MCF 10A (cell line): ENCODE data around the gene BTG2. TPM values are rescaled to one million over a fixed set of nuclear protein-coding genes. Genes with fewer than 3 reads are reported as not detected.

Experiments used
- BruUV-seq: library from RNA; stranded (reverse); fragments of 400-500 nt; replicated peaks from 2 replicates; lab custom pipeline; 2021; lab: Mats Ljungman, UMichigan
- CTCF ChIA-PET: fragments of 300-600 bp; sonication (Branson Sonifier 250); formaldehyde crosslinking; extraction: SDS; loops from one replicate; lab custom pipeline; 2021; ENCODE audit warnings: antibody characterized with exemption, inconsistent platforms; lab: Yijun Ruan, JAX
- POLR2A ChIA-PET: fragments of 300-600, 350-650 bp; sonication (Branson Sonifier 250); formaldehyde crosslinking; extraction: SDS; loops from one replicate; lab custom pipeline; 2020; ENCODE audit warnings: antibody characterized with exemption, inconsistent platforms; lab: Yijun Ruan, JAX
- DNase-seq: peaks from one replicate; pipeline ENCODE4 v3.0.0-alpha.2; 2018; ENCODE audit not compliant: unreplicated experiment
- H3K27ac Mint-ChIP-seq: one replicate; pipeline ENCODE4 v1.8.0; 2022; ENCODE audit warnings: mild to moderate bottlenecking, low read depth, mixed read lengths; ENCODE audit not compliant: unreplicated experiment
- H3K27me3 Mint-ChIP-seq: one replicate; pipeline ENCODE4 v1.8.0; 2022; ENCODE audit warnings: mixed read lengths; ENCODE audit not compliant: insufficient read depth, unreplicated experiment
- H3K36me3 Mint-ChIP-seq: one replicate; pipeline ENCODE4 v1.8.0; 2022; ENCODE audit warnings: mild to moderate bottlenecking, moderate library complexity, mixed read lengths; ENCODE audit not compliant: insufficient read depth, unreplicated experiment
- H3K4me1 Mint-ChIP-seq: one replicate; pipeline ENCODE4 v1.8.0; 2022; ENCODE audit warnings: mixed read lengths; ENCODE audit not compliant: insufficient read depth, unreplicated experiment
- H3K4me3 Mint-ChIP-seq: one replicate; pipeline ENCODE4 v1.8.0; 2022; ENCODE audit warnings: mild to moderate bottlenecking, moderate library complexity, mixed read lengths; ENCODE audit not compliant: unreplicated experiment
- H3K9me3 Mint-ChIP-seq: one replicate; pipeline ENCODE4 v1.8.0; 2022; ENCODE audit warnings: mixed read lengths; ENCODE audit not compliant: unreplicated experiment
- CTCF ChIP-seq: fragments of 200-600 bp; IDR thresholded peaks from one replicate; pipeline ENCODE4 v1.8.0; 2022; ENCODE audit warnings: antibody characterized with exemption, mild to moderate bottlenecking; ENCODE audit not compliant: unreplicated experiment
- intact Hi-C: fragments of 100-400 bp; cut with micrococcal nuclease; formaldehyde crosslinking; loops from 2 replicates; pipeline ENCODE4 v1.14.1; 2022
- total RNA-seq: library from RNA; stranded (reverse); gene quantifications from 2 replicates; pipeline ENCODE4 v1.2.3, GENCODE V29; 2022

The BTG2 gene
- total RNA-seq, 1 experiment from 2014 or later, result 44.4 TPM

GRCh38 chr1:203346769-203347102 lies 41.4 kb downstream of the BTG2 start:
- H3K27ac Mint-ChIP-seq, result no peak overlapping the region
- intact Hi-C loops, result no loop called here
- no peaks in the 10 kb centered on the region for H3K4me1 Mint-ChIP-seq
- BruUV-seq, result no TSS peak
- H3K4me3 Mint-ChIP-seq, result no peak overlapping the region
- H3K36me3 Mint-ChIP-seq, result no peaks in the 10 kb centered on the region
- peaks cover 94% of the 10 kb centered on the region for H3K27me3 Mint-ChIP-seq
- TF ChIP-seq CTCF, result no peak
- ChIA-PET POLR2A (interaction anchor here (0.6 to 1.1 kb wide), 2 partner anchors 41 to 280 kb away, joined by 4 to 5 read pairs; partner anchors contain the start of gene ATP2B4), CTCF (interaction anchor here (0.6 to 20.2 kb wide), 13 partner anchors 9 to 356 kb away, joined by 3 to 981 read pairs (median 3); partner anchors contain the start of genes FMOD, OPTC and PRELP)
- no peak for DNase-seq
- H3K9me3 Mint-ChIP-seq, result no peaks in the 10 kb centered on the region

- Mint-ChIP-seq H3K9me3 (no peaks in the 10 kb centered on the region), H3K4me3 (no peak overlapping the region), H3K4me1 (no peaks in the 10 kb centered on the region), H3K36me3 (no peaks in the 10 kb centered on the region), H3K27me3 (peaks cover 93% of the 10 kb centered on the region), H3K27ac (no peak overlapping the region)
- DNase-seq, result no peak
- ChIA-PET POLR2A (interaction anchor here (1.4 kb wide), 1 partner anchor 10 kb away, joined by 3 read pairs; no protein-coding TSS in a partner anchor), CTCF (interaction anchor here (0.6 to 21.9 kb wide), 5 partner anchors 7 to 353 kb away, joined by 3 to 980 read pairs (median 422); partner anchors contain the start of gene FMOD)
- no TSS peak for BruUV-seq
- intact Hi-C loops, result no loop called here
- TF ChIP-seq CTCF, result no peak
Observed at GRCh38 chr1:203349166-203349565, 43.8 kb downstream of the BTG2 start.

- intact Hi-C loops, result no loop called here
- no peaks in the 10 kb centered on the region for H3K4me1 Mint-ChIP-seq
- no peak for DNase-seq
- no TSS peak for BruUV-seq
- H3K36me3 Mint-ChIP-seq, result no peaks in the 10 kb centered on the region
- H3K4me3 Mint-ChIP-seq, result no peak overlapping the region
- H3K27ac Mint-ChIP-seq, result no peak overlapping the region
- POLR2A ChIA-PET, result no interaction called here
- TF ChIP-seq CTCF, result no peak
- CTCF ChIA-PET, result interaction anchor here (0.6 to 21.9 kb wide), 5 partner anchors 8 to 352 kb away, joined by 3 to 422 read pairs (median 3); no protein-coding TSS in a partner anchor
- no peaks in the 10 kb centered on the region for H3K9me3 Mint-ChIP-seq
- peaks cover 93% of the 10 kb centered on the region for H3K27me3 Mint-ChIP-seq
Observed at GRCh38 chr1:203349773-203350524, 44.6 kb downstream of the BTG2 start.

GRCh38 chr1:203351037-203351625 lies 45.8 kb downstream of the BTG2 start, which contains the start of gene FMOD:
TSS of gene FMOD (minus strand) at chr1:203351122. CDS start at chr1:203348270, 2,852 bp downstream.
- Mint-ChIP-seq H3K4me3 (no peak within 1 kb of the TSS), H3K27ac (no peak within 1 kb of the TSS), H3K27me3 (peaks cover 93% of the 10 kb centered on the region), H3K4me1 (no peaks in the 10 kb centered on the region), H3K36me3 (no peaks in the 10 kb centered on the region), H3K9me3 (no peaks in the 10 kb centered on the region)
- CTCF ChIA-PET, result interaction anchor here (0.5 to 21.9 kb wide), 4 partner anchors 9 to 370 kb away, joined by 3 to 422 read pairs (median 4); no protein-coding TSS in a partner anchor
- POLR2A ChIA-PET, result interaction anchor here (0.5 to 2.0 kb wide), 3 partner anchors 10 to 777 kb away, joined by 3 to 4 read pairs (median 3); no protein-coding TSS in a partner anchor
- intact Hi-C loops, result no loop called here
- peak; percentile 19 for TF ChIP-seq CTCF
- BruUV-seq, result no TSS peak
- peak; percentile 23 for DNase-seq
